ENCODE measurements around the gene PCDHGB1. TPM values are rescaled to one million over a fixed set of nuclear protein-coding genes. Genes with fewer than 3 reads are reported as not detected.

PCDHGB1 gene
- 1.6 and 1.7 TPM in 2 replicates for polyA plus RNA-seq (2013)

- 100% methylated on average over 7 of the region's 29 CpGs for WGBS (ENCODE audit: extremely low coverage, insufficient coverage, insufficient read length)
- Histone ChIP-seq H3K79me1 (ENCODE audit: low read length) (no peaks in the 10 kb centered on the region), H2BK5ac (ENCODE audit: low read depth, low read length, poor library complexity) (peak within 1 kb of the TSS; percentile 27), H3K27ac (ENCODE audit: low read depth, low read length) (no peak within 1 kb of the TSS), H3K4ac (ENCODE audit: low read depth, low read length) (no peak within 1 kb of the TSS), H2BK12ac (ENCODE audit: low read length) (no peak within 1 kb of the TSS), H3K4me3 (ENCODE audit: low read depth, low read length) (no peak within 1 kb of the TSS), H3K79me2 (ENCODE audit: control insufficient read depth, insufficient read depth, low read length, poor library complexity) (no peaks in the 10 kb centered on the region), H4K8ac (ENCODE audit: low read depth, low read length) (no peak within 1 kb of the TSS), H3K14ac (ENCODE audit: low read length) (no peak within 1 kb of the TSS), H4K91ac (ENCODE audit: low read depth, low read length) (no peak within 1 kb of the TSS), H2AFZ (ENCODE audit: insufficient read depth, low read length, poor library complexity) (peak within 1 kb of the TSS; percentile 85), H3K9me3 (ENCODE audit: insufficient read depth, low read depth, low read length) (peaks cover 21% of the 10 kb centered on the region), H3K18ac (ENCODE audit: low read length) (no peak within 1 kb of the TSS), H3K36me3 (ENCODE audit: control insufficient read depth in 1 of 2, insufficient read depth in 2 of 2, low read length in 2 of 2) (peaks cover 0 to 4% of the 10 kb centered on the region in 2 experiments), H2BK120ac (ENCODE audit: insufficient read depth, low read length, poor library complexity) (no peak within 1 kb of the TSS), H3K4me1 (ENCODE audit: control insufficient read depth in 1 of 2, insufficient read depth in 2 of 2, low read length in 2 of 2) (no peaks in the 10 kb centered on the region), H3K9ac (ENCODE audit: low read length) (no peak within 1 kb of the TSS), H3K27me3 (ENCODE audit: insufficient read depth, low read length) (no peaks in the 10 kb centered on the region), H2AK5ac (ENCODE audit: low read length) (no peak within 1 kb of the TSS), H4K12ac (ENCODE audit: low read depth, low read length) (peak within 1 kb of the TSS; percentile 84), H3K4me2 (ENCODE audit: low read length) (peak within 1 kb of the TSS; percentile 39), H3K23ac (ENCODE audit: low read length) (no peak within 1 kb of the TSS)
- DNase-seq: peak in 1 of 2 donors; percentile 7
Observed at GRCh38 chr5:141349917-141350619, at the start of gene PCDHGB1. TSS of gene PCDHGB1 (plus strand) at chr5:141350099. CDS start at chr5:141350261, 162 bp downstream.

GRCh38 chr5:141303756-141304155, 46.1 kb upstream of the PCDHGB1 start, which contains the start of gene SLC25A2:
TSS of gene SLC25A2 (minus strand) at chr5:141304049. CDS start at chr5:141303865, 184 bp downstream.
- Histone ChIP-seq H3K27me3 (ENCODE audit: insufficient read depth, low read length) (no peaks in the 10 kb centered on the region), H3K14ac (ENCODE audit: low read length) (no peak within 1 kb of the TSS), H3K4me3 (ENCODE audit: low read depth, low read length) (no peak within 1 kb of the TSS), H3K18ac (ENCODE audit: low read length) (no peak within 1 kb of the TSS), H2BK12ac (ENCODE audit: low read length) (no peak within 1 kb of the TSS), H3K79me2 (ENCODE audit: control insufficient read depth, insufficient read depth, low read length, poor library complexity) (no peaks in the 10 kb centered on the region), H3K9ac (ENCODE audit: low read length) (no peak within 1 kb of the TSS), H2BK5ac (ENCODE audit: low read depth, low read length, poor library complexity) (no peak within 1 kb of the TSS), H3K27ac (ENCODE audit: low read depth, low read length) (no peak within 1 kb of the TSS), H2BK120ac (ENCODE audit: insufficient read depth, low read length, poor library complexity) (no peak within 1 kb of the TSS), H3K4me1 (ENCODE audit: control insufficient read depth in 1 of 2, insufficient read depth in 2 of 2, low read length in 2 of 2) (no peaks in the 10 kb centered on the region), H2AFZ (ENCODE audit: insufficient read depth, low read length, poor library complexity) (no peak within 1 kb of the TSS), H3K9me3 (ENCODE audit: insufficient read depth, low read depth, low read length) (peaks cover 13% of the 10 kb centered on the region), H4K8ac (ENCODE audit: low read depth, low read length) (no peak within 1 kb of the TSS), H3K4ac (ENCODE audit: low read depth, low read length) (no peak within 1 kb of the TSS), H3K4me2 (ENCODE audit: low read length) (no peak within 1 kb of the TSS), H3K36me3 (ENCODE audit: control insufficient read depth in 1 of 2, insufficient read depth in 2 of 2, low read length in 2 of 2) (peaks cover 0 to 3% of the 10 kb centered on the region in 2 experiments), H4K12ac (ENCODE audit: low read depth, low read length) (no peak within 1 kb of the TSS), H2AK5ac (ENCODE audit: low read length) (no peak within 1 kb of the TSS), H3K79me1 (ENCODE audit: low read length) (no peaks in the 10 kb centered on the region), H4K91ac (ENCODE audit: low read depth, low read length) (no peak within 1 kb of the TSS), H3K23ac (ENCODE audit: low read length) (no peak within 1 kb of the TSS)
- WGBS (ENCODE audit: extremely low coverage, insufficient coverage, insufficient read length): no CpG with 5 or more reads among the region's 36 CpGs
- no peak for DNase-seq

DNA sequence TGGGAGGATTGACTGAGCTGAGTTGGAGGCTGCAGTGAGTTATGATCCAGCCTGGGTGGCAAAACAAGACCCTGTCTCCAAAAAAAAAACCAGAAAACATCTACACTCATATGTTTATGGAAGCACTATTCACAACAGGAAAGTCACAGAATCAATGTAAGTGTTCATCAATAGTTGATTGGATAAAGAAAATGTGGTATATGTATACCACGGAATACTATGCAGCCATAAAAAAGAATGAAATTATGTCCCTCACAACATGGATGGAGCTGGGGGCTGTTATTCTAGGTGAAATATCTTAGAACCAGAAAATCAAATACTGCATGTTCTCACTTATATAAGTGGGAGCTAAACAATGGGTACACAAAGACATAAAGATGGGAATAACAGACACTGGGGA, 43.3 kb upstream of the PCDHGB1 start:
- Histone ChIP-seq H3K18ac (ENCODE audit: low read length) (no peak overlapping the region), H3K27ac (ENCODE audit: low read depth, low read length) (no peak overlapping the region), H2BK120ac (ENCODE audit: insufficient read depth, low read length, poor library complexity) (no peak overlapping the region), H3K27me3 (ENCODE audit: insufficient read depth, low read length) (no peaks in the 10 kb centered on the region), H3K4me3 (ENCODE audit: low read depth, low read length) (no peak overlapping the region), H2AK5ac (ENCODE audit: low read length) (no peak overlapping the region), H3K9me3 (ENCODE audit: insufficient read depth, low read depth, low read length) (peaks cover 9% of the 10 kb centered on the region), H2AFZ (ENCODE audit: insufficient read depth, low read length, poor library complexity) (no peak overlapping the region), H4K91ac (ENCODE audit: low read depth, low read length) (no peak overlapping the region), H3K23ac (ENCODE audit: low read length) (no peak overlapping the region), H3K4ac (ENCODE audit: low read depth, low read length) (no peak overlapping the region), H3K4me1 (ENCODE audit: control insufficient read depth in 1 of 2, insufficient read depth in 2 of 2, low read length in 2 of 2) (no peaks in the 10 kb centered on the region), H3K14ac (ENCODE audit: low read length) (no peak overlapping the region), H4K8ac (ENCODE audit: low read depth, low read length) (no peak overlapping the region), H3K79me2 (ENCODE audit: control insufficient read depth, insufficient read depth, low read length, poor library complexity) (no peaks in the 10 kb centered on the region), H3K36me3 (ENCODE audit: control insufficient read depth in 1 of 2, insufficient read depth in 2 of 2, low read length in 2 of 2) (peaks cover 0 to 3% of the 10 kb centered on the region in 2 experiments), H2BK12ac (ENCODE audit: low read length) (no peak overlapping the region), H2BK5ac (ENCODE audit: low read depth, low read length, poor library complexity) (no peak overlapping the region), H4K12ac (ENCODE audit: low read depth, low read length) (no peak overlapping the region), H3K79me1 (ENCODE audit: low read length) (no peaks in the 10 kb centered on the region), H3K9ac (ENCODE audit: low read length) (no peak overlapping the region), H3K4me2 (ENCODE audit: low read length) (no peak overlapping the region)
- no peak for DNase-seq
- WGBS (ENCODE audit: extremely low coverage, insufficient coverage, insufficient read length): no CpG with 5 or more reads among the region's 1 CpG

- H3K27ac ChIP-seq (ENCODE audit: low read depth, low read length): no peak overlapping the region
- H2AK5ac ChIP-seq (ENCODE audit: low read length): no peak overlapping the region
- no peak overlapping the region for H3K4me2 ChIP-seq (ENCODE audit: low read length)
- no peak overlapping the region for H2BK12ac ChIP-seq (ENCODE audit: low read length)
- no peak overlapping the region for H3K14ac ChIP-seq (ENCODE audit: low read length)
- H4K12ac ChIP-seq (ENCODE audit: low read depth, low read length): no peak overlapping the region
- H3K9ac ChIP-seq (ENCODE audit: low read length): no peak overlapping the region
- no peaks in the 10 kb centered on the region for H3K79me2 ChIP-seq (ENCODE audit: control insufficient read depth, insufficient read depth, low read length, poor library complexity)
- H3K79me1 ChIP-seq (ENCODE audit: low read length): no peaks in the 10 kb centered on the region
- no peak for DNase-seq
- no peak overlapping the region for H3K4ac ChIP-seq (ENCODE audit: low read depth, low read length)
- no peak overlapping the region for H2BK120ac ChIP-seq (ENCODE audit: insufficient read depth, low read length, poor library complexity)
- H3K18ac ChIP-seq (ENCODE audit: low read length): no peak overlapping the region
- H3K36me3 ChIP-seq (ENCODE audit: control insufficient read depth in 1 of 2, insufficient read depth in 2 of 2, low read length in 2 of 2): peaks cover 2 to 5% of the 10 kb centered on the region in 2 experiments
- H3K27me3 ChIP-seq (ENCODE audit: insufficient read depth, low read length): no peaks in the 10 kb centered on the region
- H3K23ac ChIP-seq (ENCODE audit: low read length): no peak overlapping the region
- no peak overlapping the region for H2AFZ ChIP-seq (ENCODE audit: insufficient read depth, low read length, poor library complexity)
- no peak overlapping the region for H3K4me3 ChIP-seq (ENCODE audit: low read depth, low read length)
- H2BK5ac ChIP-seq (ENCODE audit: low read depth, low read length, poor library complexity): no peak overlapping the region
- H4K8ac ChIP-seq (ENCODE audit: low read depth, low read length): no peak overlapping the region
- H3K4me1 ChIP-seq (ENCODE audit: control insufficient read depth in 1 of 2, insufficient read depth in 2 of 2, low read length in 2 of 2): no peaks in the 10 kb centered on the region
- H3K9me3 ChIP-seq (ENCODE audit: insufficient read depth, low read depth, low read length): no peaks in the 10 kb centered on the region
- no peak overlapping the region for H4K91ac ChIP-seq (ENCODE audit: low read depth, low read length)
Observed at GRCh38 chr5:141313711-141314110, 36.2 kb upstream of the PCDHGB1 start.
